AG04449 (cell line): Measurements from ENCODE around the gene PEG3.
"Not testable (repeated sequence)": the region's sequence is repeated elsewhere in the genome, so short reads cannot be mapped to it uniquely, and the experiment has no call there.

Experiments used
- CTCF ChIA-PET: fragments of 350-600 bp; formaldehyde crosslinking; extraction: SDS; loops from one replicate; lab custom pipeline; 2021; ENCODE audit warnings: antibody characterized with exemption; lab: Yijun Ruan, JAX
- POLR2A ChIA-PET: fragments of 400-600, 350-600 bp; formaldehyde crosslinking; extraction: SDS; loops from one replicate; lab custom pipeline; 2020; ENCODE audit warnings: antibody characterized with exemption, inconsistent platforms; lab: Yijun Ruan, JAX
- DNase-seq: peaks from one replicate; pipeline ENCODE4 v3.0.0-alpha.2; 2010; ENCODE audit warnings: low read depth, low spot score
- H3K4me3 ChIP-seq: 2 replicates; pipeline ENCODE4 v1.5.1; 2011; ENCODE audit warnings: low read depth, mild to moderate bottlenecking, control low read depth, low read length
- TF ChIP-seq, protein P1 (sequence below): IDR thresholded peaks from one replicate; pipeline ENCODE4 v1.5.1; 2011; ENCODE audit warnings: mild to moderate bottlenecking, moderate library complexity, low read length, control low read depth, inconsistent platforms; ENCODE audit not compliant: insufficient read depth; ENCODE audit errors: missing control alignments

PEG3 gene

DNA sequence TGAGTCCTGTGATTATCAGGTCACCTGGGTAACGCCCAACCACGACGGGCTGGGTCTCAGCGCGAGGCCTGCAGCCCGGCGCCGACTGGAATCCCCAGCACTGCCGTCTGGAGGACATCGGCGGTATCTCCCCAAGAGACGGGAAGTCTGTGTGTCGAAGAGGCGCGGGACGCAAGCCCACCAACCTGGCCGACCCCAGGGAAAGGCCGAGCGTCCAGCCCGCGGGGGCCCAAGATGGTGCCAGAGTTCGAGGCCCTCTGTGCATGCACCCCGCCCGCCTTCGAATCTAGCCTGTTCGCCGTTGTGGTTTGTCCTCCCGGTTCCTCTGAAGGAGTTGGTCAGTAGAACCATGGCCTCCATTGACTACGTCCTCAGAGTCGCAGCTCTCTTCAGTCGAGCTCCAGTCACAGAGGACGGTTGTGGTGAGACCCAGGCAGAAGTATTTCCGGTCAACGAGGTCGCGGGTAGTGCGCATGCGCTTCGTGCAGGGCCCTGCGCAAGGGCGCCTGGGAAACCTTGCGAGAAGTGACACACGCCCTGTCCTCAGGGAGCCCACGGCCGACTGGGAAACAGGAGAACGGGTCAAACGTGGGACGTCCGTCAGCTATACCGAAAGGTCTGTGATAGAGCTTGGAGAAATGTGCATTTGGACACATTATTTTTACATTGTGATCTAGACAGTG, 24.1 kb upstream of the PEG3 start:
- TF ChIP-seq, protein P1, sequence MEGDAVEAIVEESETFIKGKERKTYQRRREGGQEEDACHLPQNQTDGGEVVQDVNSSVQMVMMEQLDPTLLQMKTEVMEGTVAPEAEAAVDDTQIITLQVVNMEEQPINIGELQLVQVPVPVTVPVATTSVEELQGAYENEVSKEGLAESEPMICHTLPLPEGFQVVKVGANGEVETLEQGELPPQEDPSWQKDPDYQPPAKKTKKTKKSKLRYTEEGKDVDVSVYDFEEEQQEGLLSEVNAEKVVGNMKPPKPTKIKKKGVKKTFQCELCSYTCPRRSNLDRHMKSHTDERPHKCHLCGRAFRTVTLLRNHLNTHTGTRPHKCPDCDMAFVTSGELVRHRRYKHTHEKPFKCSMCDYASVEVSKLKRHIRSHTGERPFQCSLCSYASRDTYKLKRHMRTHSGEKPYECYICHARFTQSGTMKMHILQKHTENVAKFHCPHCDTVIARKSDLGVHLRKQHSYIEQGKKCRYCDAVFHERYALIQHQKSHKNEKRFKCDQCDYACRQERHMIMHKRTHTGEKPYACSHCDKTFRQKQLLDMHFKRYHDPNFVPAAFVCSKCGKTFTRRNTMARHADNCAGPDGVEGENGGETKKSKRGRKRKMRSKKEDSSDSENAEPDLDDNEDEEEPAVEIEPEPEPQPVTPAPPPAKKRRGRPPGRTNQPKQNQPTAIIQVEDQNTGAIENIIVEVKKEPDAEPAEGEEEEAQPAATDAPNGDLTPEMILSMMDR, result no peak
- DNase-seq, result no peak
- POLR2A ChIA-PET, result no interaction called here
- CTCF ChIA-PET, result no interaction called here
- H3K4me3 ChIP-seq, result no peak overlapping the region

DNA sequence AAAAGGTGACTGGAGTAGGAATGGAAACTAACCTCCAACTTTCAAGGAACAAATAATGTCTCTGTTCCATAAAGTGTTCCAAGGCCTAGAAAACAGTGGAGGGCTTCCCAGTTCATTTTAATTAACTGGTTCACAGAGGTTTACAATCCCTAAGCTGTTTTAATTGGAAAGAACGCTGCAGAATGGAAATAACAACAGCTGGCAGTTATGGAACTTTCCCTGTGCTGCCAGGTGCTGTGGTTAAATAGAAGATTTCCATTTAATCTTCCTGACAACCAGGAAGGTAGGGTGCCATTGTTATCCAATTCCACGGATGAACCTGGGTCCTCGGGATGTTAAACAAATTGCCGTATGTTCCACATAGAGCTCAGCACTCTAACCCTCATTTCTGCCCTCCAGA, 22.2 kb upstream of the PEG3 start:
- no peak for DNase-seq
- no peak overlapping the region for H3K4me3 ChIP-seq
- TF ChIP-seq, protein P1, result no peak
- POLR2A ChIA-PET, result no interaction called here
- CTCF ChIA-PET, result no interaction called here

GRCh38 chr19:56860409-56860808, 19.9 kb upstream of the PEG3 start:
- H3K4me3 ChIP-seq, POLR2A ChIA-PET, DNase-seq, CTCF ChIA-PET: not testable (repeated sequence)

GRCh38 chr19:56858026-56858425, 17.5 kb upstream of the PEG3 start:
- ChIA-PET CTCF (no interaction called here), POLR2A (no interaction called here)
- DNase-seq, result no peak
- H3K4me3 ChIP-seq, result no peak overlapping the region
- TF ChIP-seq, protein P1, result no peak

DNA sequence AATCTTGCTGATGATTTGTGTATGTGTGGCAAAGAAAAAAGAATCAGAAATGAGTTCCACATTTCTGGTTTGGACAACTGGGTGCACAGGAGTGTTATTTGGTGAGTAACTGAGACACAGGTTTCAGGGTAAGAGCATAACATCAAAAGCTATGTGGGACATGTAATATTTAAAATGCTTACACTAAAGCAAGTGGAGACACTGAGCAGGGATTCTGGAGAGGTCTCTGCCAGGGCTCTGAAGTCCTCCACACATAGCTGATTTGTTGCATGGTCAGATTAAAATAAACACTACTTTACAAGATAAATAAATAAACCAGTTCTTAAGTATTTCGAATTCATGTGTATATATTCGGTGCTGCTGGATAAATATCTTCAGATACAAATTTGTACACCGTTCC, 16.3 kb upstream of the PEG3 start:
- ChIA-PET POLR2A (no interaction called here), CTCF (no interaction called here)
- H3K4me3 ChIP-seq, result no peak overlapping the region
- no peak for DNase-seq
- TF ChIP-seq, protein P1, result no peak

GRCh38 chr19:56852361-56852760, 11.8 kb upstream of the PEG3 start:
- DNase-seq, CTCF ChIA-PET, H3K4me3 ChIP-seq, POLR2A ChIA-PET: not testable (repeated sequence)

DNA sequence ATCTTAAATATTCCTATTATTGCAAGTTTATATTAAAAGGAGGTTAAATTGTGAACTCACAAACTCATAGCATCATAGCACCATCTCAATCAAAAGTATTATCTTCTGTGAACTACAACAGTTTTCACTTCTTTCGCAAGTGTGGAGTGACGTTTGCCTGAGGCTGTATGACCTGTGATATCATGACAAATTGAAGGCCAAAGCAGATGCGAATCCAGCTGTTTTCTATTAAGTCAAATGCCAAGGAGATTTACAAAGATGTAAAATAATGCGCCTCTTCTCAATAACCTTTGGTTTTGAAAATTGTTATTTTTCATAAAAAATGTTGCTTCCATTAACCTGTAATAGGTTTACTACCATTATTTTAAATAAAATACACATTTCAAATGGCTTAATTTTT, 7.6 kb upstream of the PEG3 start:
- POLR2A ChIA-PET, result no interaction called here

More for the DNA sequence above, 7.6 kb upstream of the PEG3 start:
- TF ChIP-seq, protein P1, result no peak
- CTCF ChIA-PET, result no interaction called here
- no peak for DNase-seq
- no peak overlapping the region for H3K4me3 ChIP-seq
